KOPT-K1 (cell line): ENCODE measurements around the gene NOP9.

Experiments
- H3K27ac ChIP-seq: fragments of 200-600 bp; sonication (generic); 2 replicates; pipeline ENCODE4 v1.5.1; 2016; ENCODE audit warnings: antibody characterized with exemption, mild to moderate bottlenecking, low read depth, low read length; ENCODE audit not compliant: poor library complexity, severe bottlenecking
- H3K36me3 ChIP-seq: fragments of 200-600 bp; sonication (generic); 2 replicates; pipeline ENCODE4 v1.5.1; 2017; ENCODE audit warnings: antibody characterized with exemption, mild to moderate bottlenecking, low read length, moderate library complexity; ENCODE audit not compliant: insufficient read depth
- H3K9me3 ChIP-seq: fragments of 200-600 bp; sonication (generic); 2 replicates; pipeline ENCODE4 v1.5.1; 2017; ENCODE audit warnings: antibody characterized with exemption, low read length, mild to moderate bottlenecking; ENCODE audit not compliant: insufficient read depth, poor library complexity, severe bottlenecking

The NOP9 gene

GRCh38 chr14:24307575-24308341 lies 8.1 kb downstream of the NOP9 start, which contains the start of gene CIDEB:
TSS of gene CIDEB (minus strand) at chr14:24307977. CDS start at chr14:24307858, 119 bp downstream.
- Histone ChIP-seq H3K36me3 (peaks cover 93% of the 10 kb centered on the region), H3K9me3 (no peaks in the 10 kb centered on the region), H3K27ac (no peak within 1 kb of the TSS)

- Histone ChIP-seq H3K27ac (no peak overlapping the region), H3K9me3 (no peaks in the 10 kb centered on the region), H3K36me3 (peaks cover 86% of the 10 kb centered on the region)
Measured at GRCh38 chr14:24308342-24309124, 8.9 kb downstream of the NOP9 start.

- Histone ChIP-seq H3K9me3 (no peaks in the 10 kb centered on the region), H3K36me3 (peaks cover 82% of the 10 kb centered on the region), H3K27ac (no peak within 1 kb of the TSS)
Measured at GRCh38 chr14:24309538-24310264, 10.1 kb downstream of the NOP9 start, which contains the start of gene LTB4R2. TSS of gene LTB4R2 (plus strand) at chr14:24310140. CDS start at chr14:24310665, 525 bp downstream.

GRCh38 chr14:24310265-24310645 lies 10.6 kb downstream of the NOP9 start:
- Histone ChIP-seq H3K36me3 (peaks cover 76% of the 10 kb centered on the region), H3K9me3 (no peaks in the 10 kb centered on the region)

GRCh38 chr14:24310646-24311604 lies 11.3 kb downstream of the NOP9 start, which contains the start of gene LTB4R:
TSS of gene LTB4R (plus strand) at chr14:24311502. CDS start at chr14:24315652, 4,150 bp downstream.
- H3K36me3 ChIP-seq = peaks cover 69% of the 10 kb centered on the region
- no peak within 1 kb of the TSS for H3K27ac ChIP-seq
- H3K9me3 ChIP-seq = no peaks in the 10 kb centered on the region

More at GRCh38 chr14:24310265-24310645, 10.6 kb downstream of the NOP9 start:
- no peak overlapping the region for H3K27ac ChIP-seq

GRCh38 chr14:24311837-24312615 lies 12.4 kb downstream of the NOP9 start:
- Histone ChIP-seq H3K9me3 (no peaks in the 10 kb centered on the region), H3K36me3 (peaks cover 58% of the 10 kb centered on the region), H3K27ac (no peak overlapping the region)

DNA sequence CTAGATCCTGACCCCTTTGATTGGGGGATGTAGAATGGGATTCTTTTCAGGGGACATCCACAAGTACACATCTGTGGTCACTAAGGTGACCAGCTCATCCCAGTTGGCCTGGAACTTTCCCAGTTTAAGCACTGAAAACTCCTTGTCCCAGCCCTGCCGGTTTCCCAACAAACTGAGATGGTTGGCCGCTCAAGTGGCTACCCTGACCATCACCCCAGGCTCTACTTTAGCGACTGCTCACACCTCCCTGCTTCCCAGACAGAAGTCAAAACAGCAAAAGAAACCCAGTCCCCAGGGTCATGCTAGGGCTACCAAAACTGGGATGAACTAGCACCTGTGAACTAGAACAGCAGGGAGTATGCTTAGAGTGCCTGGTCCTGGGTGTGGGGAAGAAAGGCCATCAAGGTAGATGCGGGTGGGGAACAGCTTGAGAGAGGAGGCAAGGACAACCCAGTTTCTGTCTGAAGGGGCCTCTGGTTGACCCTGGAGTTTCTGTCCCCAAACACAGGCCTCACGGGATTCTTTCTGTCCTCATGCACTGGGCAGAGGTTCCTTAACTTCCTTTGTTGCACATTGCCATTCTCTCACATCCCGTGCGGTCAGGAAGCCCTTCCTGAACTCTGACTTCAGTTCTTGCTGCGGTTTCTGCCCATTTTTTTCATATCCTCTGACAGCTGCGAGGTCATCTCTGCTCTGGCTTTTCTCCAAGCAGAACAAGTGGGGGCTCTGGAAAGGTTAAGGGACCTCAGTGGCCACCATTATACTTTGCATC lies 13.3 kb downstream of the NOP9 start:
- H3K27ac ChIP-seq = no peak overlapping the region
- no peaks in the 10 kb centered on the region for H3K9me3 ChIP-seq
- peaks cover 50% of the 10 kb centered on the region for H3K36me3 ChIP-seq

DNA sequence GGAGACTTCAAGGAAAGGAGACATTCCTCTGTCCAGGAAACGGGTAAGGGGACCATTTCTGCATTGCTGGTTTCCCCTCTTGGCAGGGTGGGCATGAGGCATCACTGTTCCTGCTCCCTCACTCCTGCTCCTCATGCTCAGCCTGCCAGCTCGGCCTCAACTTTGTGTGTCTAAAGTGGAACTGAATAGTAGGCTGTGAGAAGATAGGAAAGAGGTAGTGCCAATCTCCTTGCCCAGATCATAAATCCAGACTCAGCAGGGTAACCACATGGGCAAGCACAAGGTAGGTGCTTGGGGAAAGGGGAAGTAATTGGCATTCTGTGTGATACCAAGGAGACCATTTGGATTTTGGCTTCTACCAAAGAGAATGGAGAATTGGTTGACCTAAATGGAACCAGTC lies 14.3 kb downstream of the NOP9 start:
- H3K9me3 ChIP-seq = no peaks in the 10 kb centered on the region
- H3K27ac ChIP-seq = no peak overlapping the region
- H3K36me3 ChIP-seq = peaks cover 43% of the 10 kb centered on the region

DNA sequence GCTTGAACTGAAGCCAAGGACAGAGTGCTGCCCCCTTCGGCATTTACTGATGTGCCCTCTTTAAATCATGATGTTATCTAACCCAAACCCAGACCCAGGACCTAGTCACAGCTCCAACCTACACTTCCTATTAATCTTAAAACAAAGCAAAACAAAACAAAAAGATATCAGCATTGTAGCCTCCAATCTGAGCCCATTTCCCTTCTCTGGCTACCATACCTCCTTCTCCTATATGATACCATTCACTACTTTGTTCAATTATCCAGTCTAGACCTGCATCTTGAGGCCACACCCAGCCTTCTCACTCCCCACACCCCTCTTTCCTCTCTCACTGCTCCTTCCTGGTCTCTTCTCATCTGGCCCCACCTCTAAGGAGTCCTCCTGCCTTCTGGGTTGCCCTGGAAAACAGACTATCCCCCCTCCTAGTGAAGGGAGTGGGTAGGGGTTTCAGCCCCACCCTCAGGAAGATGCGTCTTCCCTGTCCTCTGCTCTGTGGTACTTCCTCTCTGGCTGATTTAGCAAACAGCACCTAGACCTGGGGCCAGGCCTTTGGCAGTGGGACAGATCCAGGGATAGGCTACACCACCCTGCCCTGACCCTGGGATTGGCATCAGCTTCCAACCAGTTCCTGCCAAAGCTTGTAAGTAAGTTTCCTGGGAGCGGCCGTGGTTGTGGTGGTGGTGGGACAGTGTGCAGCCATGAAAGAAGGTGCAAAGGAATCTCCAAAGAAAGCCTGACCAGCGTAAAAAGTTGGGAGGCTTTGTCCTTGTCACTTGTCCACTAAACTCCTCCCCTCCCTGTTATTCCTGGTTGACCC lies 14.9 kb downstream of the NOP9 start:
- Histone ChIP-seq H3K36me3 (peaks cover 36% of the 10 kb centered on the region), H3K9me3 (no peaks in the 10 kb centered on the region), H3K27ac (no peak overlapping the region)

- Histone ChIP-seq H3K27ac (no peak overlapping the region), H3K36me3 (peaks cover 29% of the 10 kb centered on the region), H3K9me3 (no peaks in the 10 kb centered on the region)
Measured at GRCh38 chr14:24315243-24315806, 15.7 kb downstream of the NOP9 start.

- H3K9me3 ChIP-seq = no peaks in the 10 kb centered on the region
- no peak overlapping the region for H3K27ac ChIP-seq
- H3K36me3 ChIP-seq = peaks cover 25% of the 10 kb centered on the region
Measured at GRCh38 chr14:24315807-24316596, 16.4 kb downstream of the NOP9 start.
